H9 (cell line): ENCODE measurements around the gene GPALPP1. TPM values are rescaled to one million over a fixed set of nuclear protein-coding genes. Genes with fewer than 3 reads are reported as not detected.

Experiments used
- DNase-seq: peaks from one replicate; pipeline ENCODE4 v3.0.0-alpha.2; 2017
- H2AFZ ChIP-seq: one replicate; pipeline ENCODE4 v1.6.1; 2013; ENCODE audit warnings: mild to moderate bottlenecking, low read length, control low read depth, moderate library complexity
- H2AK5ac ChIP-seq: 2 replicates; pipeline ENCODE4 v1.6.1; 2013; ENCODE audit warnings: low read length, control low read depth, mixed read lengths; ENCODE audit not compliant: insufficient read length
- H2BK120ac ChIP-seq: one replicate; pipeline ENCODE4 v1.6.1; 2013; ENCODE audit warnings: low read depth, mild to moderate bottlenecking, low read length, control low read depth, inconsistent platforms; ENCODE audit not compliant: poor library complexity, severe bottlenecking
- H2BK12ac ChIP-seq: 2 replicates; pipeline ENCODE4 v1.6.1; 2013; ENCODE audit warnings: low read length, control low read depth, mixed read lengths, low read depth; ENCODE audit not compliant: insufficient read length
- H2BK15ac ChIP-seq: 2 replicates; pipeline ENCODE4 v1.6.1; 2013; ENCODE audit warnings: low read depth, low read length, control low read depth
- H2BK20ac ChIP-seq: one replicate; pipeline ENCODE4 v1.6.1; 2013; ENCODE audit warnings: low read depth, mild to moderate bottlenecking, low read length, control low read depth, inconsistent platforms; ENCODE audit not compliant: poor library complexity, severe bottlenecking
- H2BK5ac ChIP-seq: 2 replicates; pipeline ENCODE4 v1.6.1; 2013; ENCODE audit warnings: low read length, control low read depth, mixed read lengths; ENCODE audit not compliant: insufficient read length
- H3K14ac ChIP-seq: 2 replicates; pipeline ENCODE4 v1.6.1; 2013; ENCODE audit warnings: low read length, control low read depth; ENCODE audit not compliant: insufficient read depth
- H3K18ac ChIP-seq: 2 replicates; pipeline ENCODE4 v1.6.1; 2013; ENCODE audit warnings: low read depth, mild to moderate bottlenecking, mixed read lengths, low read length, control low read depth; ENCODE audit not compliant: insufficient read length
- H3K23ac ChIP-seq: 2 replicates; pipeline ENCODE4 v1.6.1; 2013; ENCODE audit warnings: low read length, control low read depth, mixed read lengths, low read depth; ENCODE audit not compliant: insufficient read length
- H3K23me2 ChIP-seq: 2 replicates; pipeline ENCODE4 v1.6.1; 2013; ENCODE audit warnings: low read depth, mild to moderate bottlenecking, mixed read lengths, low read length, control low read depth; ENCODE audit not compliant: insufficient read length, poor library complexity, severe bottlenecking
- H3K27ac ChIP-seq: 2 replicates; pipeline ENCODE4 v1.5.1; 2013; ENCODE audit warnings: low read length, control low read depth, mixed read lengths, low read depth; ENCODE audit not compliant: insufficient read length
- H3K27me3 ChIP-seq: 2 replicates; pipeline ENCODE4 v1.6.1; 2013; ENCODE audit warnings: low read length, control low read depth, inconsistent platforms; ENCODE audit not compliant: insufficient read depth
- H3K4ac ChIP-seq: 2 replicates; pipeline ENCODE4 v1.6.1; 2013; ENCODE audit warnings: low read depth, mild to moderate bottlenecking, control low read depth, inconsistent platforms, low read length, moderate library complexity
- H3K4me1 ChIP-seq: 2 replicates; pipeline ENCODE4 v1.6.1; 2013; ENCODE audit warnings: low read length, control low read depth, inconsistent platforms; ENCODE audit not compliant: insufficient read depth
- H3K4me2 ChIP-seq: 2 replicates; pipeline ENCODE4 v1.6.1; 2013; ENCODE audit warnings: low read length, control low read depth, mixed read lengths; ENCODE audit not compliant: insufficient read length, insufficient read depth
- H3K56ac ChIP-seq: 2 replicates; pipeline ENCODE4 v1.6.1; 2013; ENCODE audit warnings: low read depth, mild to moderate bottlenecking, mixed read lengths, low read length, control low read depth; ENCODE audit not compliant: insufficient read length
- H3K79me1 ChIP-seq: 2 replicates; pipeline ENCODE4 v1.6.1; 2013; ENCODE audit warnings: low read depth, mild to moderate bottlenecking, moderate library complexity, low read length, control low read depth, inconsistent platforms; ENCODE audit not compliant: insufficient read depth, poor library complexity, severe bottlenecking
- H3K79me2 ChIP-seq: 2 replicates; pipeline ENCODE4 v1.6.1; 2013; ENCODE audit warnings: low read length, control low read depth, inconsistent platforms; ENCODE audit not compliant: insufficient read depth
- H3K9ac ChIP-seq: 2 replicates; pipeline ENCODE4 v1.6.1; 2013; ENCODE audit warnings: low read length, control low read depth, mixed read lengths; ENCODE audit not compliant: insufficient read length; ENCODE audit errors: extremely low read depth
- H3K9me3 ChIP-seq: one replicate; pipeline ENCODE4 v1.6.1; 2013; ENCODE audit warnings: low read depth, low read length, inconsistent platforms; ENCODE audit not compliant: control insufficient read depth
- H3T11ph ChIP-seq: one replicate; pipeline ENCODE4 v1.6.1; 2013; ENCODE audit warnings: mild to moderate bottlenecking, low read length, control low read depth, inconsistent platforms
- H4K20me1 ChIP-seq: one replicate; pipeline ENCODE4 v1.6.1; 2013; ENCODE audit not compliant: control insufficient read depth, insufficient read length, insufficient read depth
- H4K5ac ChIP-seq: 2 replicates; pipeline ENCODE4 v1.6.1; 2013; ENCODE audit warnings: low read depth, mild to moderate bottlenecking, mixed read lengths, low read length, control low read depth; ENCODE audit not compliant: insufficient read length
- H4K8ac ChIP-seq: replicated peaks from 2 replicates; pipeline ENCODE4 v1.6.1; 2013; ENCODE audit warnings: low read length, control low read depth, mixed read lengths, low read depth; ENCODE audit not compliant: insufficient read length
- H4K91ac ChIP-seq: 2 replicates; pipeline ENCODE4 v1.6.1; 2013; ENCODE audit warnings: low read depth, mild to moderate bottlenecking, moderate library complexity, mixed read lengths, low read length, control low read depth; ENCODE audit not compliant: insufficient read length
- H3K27ac Mint-ChIP-seq, 3 experiments: 2 replicates in 2 of 3; 3 replicates in 1 of 3; pipeline ENCODE4 v1.8.0; 2020 to 2021; ENCODE audit warnings: mixed read lengths in 3 of 3, mild to moderate bottlenecking in 1 of 3, moderate library complexity in 1 of 3
- H3K27me3 Mint-ChIP-seq: 2 replicates; pipeline ENCODE4 v1.8.0; 2021; ENCODE audit warnings: low read depth, mild to moderate bottlenecking, moderate library complexity, mixed read lengths
- H3K36me3 Mint-ChIP-seq, 3 experiments: 2 replicates in 2 of 3; 3 replicates in 1 of 3; pipeline ENCODE4 v1.8.0; 2020 to 2021; ENCODE audit warnings: low read depth in 3 of 3, mixed read lengths in 3 of 3; ENCODE audit not compliant: insufficient read depth in 1 of 3
- H3K4me1 Mint-ChIP-seq, 2 experiments: 2 replicates each; pipeline ENCODE4 v1.8.0; 2020; ENCODE audit warnings: mixed read lengths in 2 of 2
- H3K4me3 Mint-ChIP-seq, 2 experiments: 2 replicates in 1 of 2; 3 replicates in 1 of 2; pipeline ENCODE4 v1.8.0; 2020 to 2021; ENCODE audit warnings: mild to moderate bottlenecking in 2 of 2, mixed read lengths in 2 of 2, moderate library complexity in 1 of 2
- H3K9me3 Mint-ChIP-seq, 2 experiments: 2 replicates in 1 of 2; 3 replicates in 1 of 2; pipeline ENCODE4 v1.8.0; 2020; ENCODE audit warnings: mild to moderate bottlenecking in 2 of 2, mixed read lengths in 2 of 2, moderate library complexity in 1 of 2
- WGBS: extraction: QIAGEN DNeasy Blood & Tissue Kit; methylation state at CpG from one replicate; pipeline ENCODE4 v1.1.7; 2013; ENCODE audit warnings: missing lambda C conversion rate, low lambda C conversion rate, mixed read lengths; ENCODE audit not compliant: insufficient read length; ENCODE audit errors: extremely low coverage; 5-methylcytosine and 5-hydroxymethylcytosine counted together
- total RNA-seq: library from RNA; stranded (reverse); gene quantifications from 2 replicates; pipeline ENCODE4 v1.2.1, GENCODE V29; 2021
- TF ChIP-seq, protein P1 (sequence below): fragments of 200-600 bp; sonication (generic); conservative IDR thresholded peaks from 3 replicates; pipeline ENCODE4 v1.8.0; 2021; ENCODE audit warnings: antibody characterized with exemption, mild to moderate bottlenecking

Gene GPALPP1
- total RNA-seq, 1 experiment from 2014 or later, result 21.9 TPM

DNA sequence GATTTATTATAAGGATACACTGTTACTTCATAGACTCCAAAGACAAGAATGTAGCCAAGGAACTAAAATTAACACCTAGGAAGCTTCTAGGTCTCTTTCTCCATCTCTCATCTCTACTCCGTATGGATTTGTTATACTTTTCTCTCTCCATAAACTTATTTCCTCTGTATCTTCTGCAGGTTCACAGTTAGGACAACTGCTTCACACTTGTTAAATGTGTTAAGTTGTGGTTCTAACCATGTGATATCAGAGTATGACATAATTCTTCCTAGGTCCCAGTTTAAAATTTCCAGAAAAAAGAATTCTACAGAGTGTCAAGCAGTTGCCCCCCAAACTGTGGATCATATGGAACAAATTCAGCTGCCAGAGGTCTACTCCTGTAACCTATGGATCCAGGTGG is 88.7 kb downstream of the GPALPP1 start:
- no peak overlapping the region for H2BK12ac ChIP-seq
- H3K79me1 ChIP-seq, result no peaks in the 10 kb centered on the region
- no peak overlapping the region for H3K14ac ChIP-seq
- H3K18ac ChIP-seq, result no peak overlapping the region
- no peaks in the 10 kb centered on the region for H3K27me3 ChIP-seq
- no peaks in the 10 kb centered on the region for H3K79me2 ChIP-seq
- H3K27ac Mint-ChIP-seq, result no peak overlapping the region
- H3K4me3 Mint-ChIP-seq, result no peak overlapping the region
- no peak overlapping the region for H2BK15ac ChIP-seq
- peaks cover 5% of the 10 kb centered on the region for H3K27me3 Mint-ChIP-seq
- H3K9me3 ChIP-seq, result no peaks in the 10 kb centered on the region
- H3K9ac ChIP-seq, result no peak overlapping the region
- no peak overlapping the region for H3K23ac ChIP-seq
- H4K5ac ChIP-seq, result no peak overlapping the region
- no peak overlapping the region for H3K56ac ChIP-seq
- DNase-seq, result no peak
- H3T11ph ChIP-seq, result no peak overlapping the region
- H3K4me1 Mint-ChIP-seq, result peaks cover 8 to 11% of the 10 kb centered on the region in 2 experiments
- H3K4me1 ChIP-seq, result no peaks in the 10 kb centered on the region
- no peak overlapping the region for H3K4me2 ChIP-seq
- H2AK5ac ChIP-seq, result no peak overlapping the region
- TF ChIP-seq, protein P1, sequence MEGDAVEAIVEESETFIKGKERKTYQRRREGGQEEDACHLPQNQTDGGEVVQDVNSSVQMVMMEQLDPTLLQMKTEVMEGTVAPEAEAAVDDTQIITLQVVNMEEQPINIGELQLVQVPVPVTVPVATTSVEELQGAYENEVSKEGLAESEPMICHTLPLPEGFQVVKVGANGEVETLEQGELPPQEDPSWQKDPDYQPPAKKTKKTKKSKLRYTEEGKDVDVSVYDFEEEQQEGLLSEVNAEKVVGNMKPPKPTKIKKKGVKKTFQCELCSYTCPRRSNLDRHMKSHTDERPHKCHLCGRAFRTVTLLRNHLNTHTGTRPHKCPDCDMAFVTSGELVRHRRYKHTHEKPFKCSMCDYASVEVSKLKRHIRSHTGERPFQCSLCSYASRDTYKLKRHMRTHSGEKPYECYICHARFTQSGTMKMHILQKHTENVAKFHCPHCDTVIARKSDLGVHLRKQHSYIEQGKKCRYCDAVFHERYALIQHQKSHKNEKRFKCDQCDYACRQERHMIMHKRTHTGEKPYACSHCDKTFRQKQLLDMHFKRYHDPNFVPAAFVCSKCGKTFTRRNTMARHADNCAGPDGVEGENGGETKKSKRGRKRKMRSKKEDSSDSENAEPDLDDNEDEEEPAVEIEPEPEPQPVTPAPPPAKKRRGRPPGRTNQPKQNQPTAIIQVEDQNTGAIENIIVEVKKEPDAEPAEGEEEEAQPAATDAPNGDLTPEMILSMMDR, result no peak
- no peak overlapping the region for H3K27ac ChIP-seq
- no peaks in the 10 kb centered on the region for H3K23me2 ChIP-seq
- no peak overlapping the region for H4K8ac ChIP-seq
- H3K4ac ChIP-seq, result no peak overlapping the region
- no peak overlapping the region for H2BK20ac ChIP-seq
- no peaks in the 10 kb centered on the region for H3K36me3 Mint-ChIP-seq
- H3K9me3 Mint-ChIP-seq, result no peaks in the 10 kb centered on the region
- no peak overlapping the region for H2AFZ ChIP-seq
- H4K20me1 ChIP-seq, result no peaks in the 10 kb centered on the region
- H2BK120ac ChIP-seq, result no peak overlapping the region
- no CpG with 5 or more reads among the region's 1 CpG for WGBS
- H4K91ac ChIP-seq, result no peak overlapping the region
- no peak overlapping the region for H2BK5ac ChIP-seq

Other genes starting within 250 kb of the GPALPP1 start
- 17.0 and 17.1 TPM in 2 replicates for gene NUFIP1, start 67 bp upstream of the GPALPP1 start, total RNA-seq
- 29.6 and 31.9 TPM in 2 replicates for gene GTF2F2, start 131.0 kb downstream of the GPALPP1 start, total RNA-seq
- not detected in 2 replicates for gene KCTD4, start 211.5 kb downstream of the GPALPP1 start, total RNA-seq